Calu3 (cell line): ENCODE data around the gene MAML3. TPM values are rescaled to one million over a fixed set of nuclear protein-coding genes. Genes with fewer than 3 reads are reported as not detected.

ENCODE experiments used
- BruUV-seq: library from RNA; stranded (reverse); fragments of 400-500 nt; replicated peaks from 2 replicates; lab custom pipeline; 2021; lab: Mats Ljungman, UMichigan
- CTCF ChIA-PET: fragments of 300-600 bp; sonication (Branson Sonifier 250); formaldehyde crosslinking; loops from one replicate; lab custom pipeline; 2022; ENCODE audit warnings: antibody characterized with exemption; lab: Charles Lee
- DNase-seq: peaks from one replicate; pipeline ENCODE4 v3.0.0; 2022
- H3K27ac Mint-ChIP-seq: one replicate; pipeline ENCODE4 v1.8.0; 2022; ENCODE audit warnings: mixed read lengths; ENCODE audit not compliant: unreplicated experiment
- H3K27me3 Mint-ChIP-seq: one replicate; pipeline ENCODE4 v1.8.0; 2022; ENCODE audit warnings: mixed read lengths; ENCODE audit not compliant: unreplicated experiment
- H3K36me3 Mint-ChIP-seq: one replicate; pipeline ENCODE4 v1.8.0; 2022; ENCODE audit warnings: mild to moderate bottlenecking, moderate library complexity, mixed read lengths; ENCODE audit not compliant: insufficient read depth, unreplicated experiment
- H3K4me1 Mint-ChIP-seq: one replicate; pipeline ENCODE4 v1.8.0; 2022; ENCODE audit warnings: mild to moderate bottlenecking, low read depth, mixed read lengths; ENCODE audit not compliant: unreplicated experiment
- H3K4me3 Mint-ChIP-seq: one replicate; pipeline ENCODE4 v1.8.0; 2022; ENCODE audit warnings: mild to moderate bottlenecking, low read depth, moderate library complexity, mixed read lengths; ENCODE audit not compliant: unreplicated experiment
- H3K9me3 Mint-ChIP-seq: one replicate; pipeline ENCODE4 v1.8.0; 2022; ENCODE audit warnings: low read depth, mixed read lengths; ENCODE audit not compliant: unreplicated experiment
- CTCF ChIP-seq: fragments of 200-600 bp; IDR thresholded peaks from one replicate; pipeline ENCODE4 v1.8.0; 2022; ENCODE audit warnings: antibody characterized with exemption; ENCODE audit not compliant: unreplicated experiment
- intact Hi-C: fragments of 100-400 bp; cut with micrococcal nuclease; formaldehyde crosslinking; loops from one replicate; pipeline ENCODE4 v1.10.0; 2022; ENCODE audit not compliant: unreplicated experiment
- total RNA-seq: library from RNA; stranded (reverse); gene quantifications from 2 replicates; pipeline ENCODE4 v1.2.3, GENCODE V29; 2022

The MAML3 gene
- total RNA-seq, 1 experiment from 2014 or later = 4.0 TPM

- peaks cover 20% of the 10 kb centered on the region for H3K36me3 Mint-ChIP-seq
- CTCF ChIA-PET = no interaction called here
- intact Hi-C loops = no loop called here
- no peaks in the 10 kb centered on the region for H3K27me3 Mint-ChIP-seq
- no peak for DNase-seq
- no peaks in the 10 kb centered on the region for H3K9me3 Mint-ChIP-seq
- peak overlapping the region; percentile 75 for H3K4me3 Mint-ChIP-seq
- H3K4me1 Mint-ChIP-seq = peaks cover 28% of the 10 kb centered on the region
- no TSS peak for BruUV-seq
- H3K27ac Mint-ChIP-seq = no peak overlapping the region
- no peak for TF ChIP-seq CTCF
Observed at GRCh38 chr4:139668036-139668435, 485.9 kb downstream of the MAML3 start.

Other genes with a start within 250 kb of the MAML3 start
- 59.4 and 70.1 TPM in 2 replicates for gene SCOC, start 219.5 kb upstream of the MAML3 start, total RNA-seq